GM12874 (cell line): ENCODE data around the gene CLEC20A.

Experiments
- CTCF ChIP-seq: IDR thresholded peaks from 2 replicates; pipeline ENCODE4 v1.5.1; 2011; ENCODE audit warnings: low read depth, mild to moderate bottlenecking, control low read depth, low read length, moderate library complexity; ENCODE audit not compliant: insufficient read depth

The CLEC20A gene

GRCh38 chr1:178528228-178528952, 31.6 kb upstream of the CLEC20A start:
- no peak for TF ChIP-seq CTCF

GRCh38 chr1:178527117-178527516, 30.4 kb upstream of the CLEC20A start:
- TF ChIP-seq CTCF = no peak

- TF ChIP-seq CTCF = no peak
These were observed 24.5 kb upstream of the CLEC20A start for GRCh38 chr1:178521241-178521640.

- no peak for TF ChIP-seq CTCF
These were observed 24.0 kb upstream of the CLEC20A start for GRCh38 chr1:178520803-178521202.

GRCh38 chr1:178518894-178519293, 22.1 kb upstream of the CLEC20A start:
- no peak for TF ChIP-seq CTCF

- no peak for TF ChIP-seq CTCF
These were observed 19.3 kb upstream of the CLEC20A start for GRCh38 chr1:178516110-178516509.

GRCh38 chr1:178513278-178513983, 16.7 kb upstream of the CLEC20A start:
- TF ChIP-seq CTCF = no peak
